ENCODE data around the gene PTGIS.

The PTGIS gene

GRCh38 chr20:49595346-49595745, 27.4 kb upstream of the PTGIS start:
- DNase-seq = no peak

- DNase-seq = no peak
Measured at GRCh38 chr20:49594931-49595315, 27.0 kb upstream of the PTGIS start.

GRCh38 chr20:49594143-49594930, 26.4 kb upstream of the PTGIS start:
- no peak for DNase-seq

GRCh38 chr20:49593466-49594142, 25.7 kb upstream of the PTGIS start:
- DNase-seq = no peak

- DNase-seq = no peak
Measured at GRCh38 chr20:49592120-49592519, 24.2 kb upstream of the PTGIS start.

GRCh38 chr20:49591217-49591865, 23.4 kb upstream of the PTGIS start:
- DNase-seq = no peak

- DNase-seq = no peak
Measured at GRCh38 chr20:49590163-49591017, 22.5 kb upstream of the PTGIS start.

GRCh38 chr20:49589747-49590146, 21.8 kb upstream of the PTGIS start:
- no peak for DNase-seq

GRCh38 chr20:49587111-49587570, 19.2 kb upstream of the PTGIS start:
- DNase-seq = no peak

GRCh38 chr20:49585585-49586245, 17.8 kb upstream of the PTGIS start:
- no peak for DNase-seq

GRCh38 chr20:49584418-49585382, 16.8 kb upstream of the PTGIS start:
- no peak for DNase-seq

GRCh38 chr20:49583669-49584417, 15.9 kb upstream of the PTGIS start:
- DNase-seq = no peak

- no peak for DNase-seq
Measured at GRCh38 chr20:49583343-49583668, 15.4 kb upstream of the PTGIS start.

- no peak for DNase-seq
Measured at GRCh38 chr20:49582413-49583334, 14.7 kb upstream of the PTGIS start.

- DNase-seq = no peak
Measured at GRCh38 chr20:49581482-49581881, 13.5 kb upstream of the PTGIS start.

- no peak for DNase-seq
Measured at GRCh38 chr20:49580813-49581174, 12.9 kb upstream of the PTGIS start.

- no peak for DNase-seq
Measured at GRCh38 chr20:49579874-49580812, 12.2 kb upstream of the PTGIS start.

- DNase-seq = no peak
Measured at GRCh38 chr20:49579195-49579594, 11.3 kb upstream of the PTGIS start.

Measured in DMS79 (cell line).